HEK293T (cell line): Measurements from ENCODE around the gene OPCML.

ENCODE experiments used
- ARNT ChIP-seq: fragments of 450-650 bp; IDR thresholded peaks from 2 replicates; pipeline ENCODE4 v1.6.1; 2017; ENCODE audit warnings: mild to moderate bottlenecking
- SUZ12 ChIP-seq: fragments of 450-650 bp; IDR thresholded peaks from 2 replicates; pipeline ENCODE4 v1.6.1; 2016; ENCODE audit warnings: mild to moderate bottlenecking
- ZNF384 ChIP-seq: fragments of 450-650 bp; IDR thresholded peaks from 2 replicates; pipeline ENCODE4 v1.6.1; 2016

DNA sequence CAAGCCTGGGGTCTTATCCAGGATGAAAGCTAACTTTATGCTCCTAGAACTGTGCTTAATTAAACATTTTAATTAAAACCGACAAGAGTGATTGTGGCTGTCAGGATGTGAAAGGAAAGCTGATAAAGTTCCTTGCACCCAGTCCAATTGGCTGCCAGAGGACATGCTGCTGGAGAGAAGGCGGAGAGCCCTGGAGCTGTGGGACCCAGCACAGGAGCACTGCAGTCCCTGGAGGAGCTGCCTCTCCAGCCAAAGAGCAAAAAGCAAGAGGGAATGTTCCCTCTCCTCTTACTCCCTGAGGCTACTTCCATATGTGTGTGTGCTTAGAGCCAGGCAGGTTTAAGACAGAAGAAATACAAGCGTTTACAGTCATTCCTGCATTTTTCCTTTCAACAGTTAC lies 118.6 kb downstream of the OPCML start:
- TF ChIP-seq ARNT, result no peak
- no peak for TF ChIP-seq ZNF384
- TF ChIP-seq SUZ12, result no peak
